Stimulated activated CD4-positive, alpha-beta T cell treated with anti-CD3 and anti-CD28 coated beads, Interleukin-1b, Interleukin-23, amount 100 ng/mL, for 24 hours (primary cell): Measurements from ENCODE around the gene LRMDA.

Source experiments
- DNase-seq, 4 experiments: peaks; one replicate each; pipeline ENCODE4 v3.0.0-alpha.2; 2020; ENCODE audit warnings: low read depth in 4 of 4, low spot score in 1 of 4

The LRMDA gene

DNA sequence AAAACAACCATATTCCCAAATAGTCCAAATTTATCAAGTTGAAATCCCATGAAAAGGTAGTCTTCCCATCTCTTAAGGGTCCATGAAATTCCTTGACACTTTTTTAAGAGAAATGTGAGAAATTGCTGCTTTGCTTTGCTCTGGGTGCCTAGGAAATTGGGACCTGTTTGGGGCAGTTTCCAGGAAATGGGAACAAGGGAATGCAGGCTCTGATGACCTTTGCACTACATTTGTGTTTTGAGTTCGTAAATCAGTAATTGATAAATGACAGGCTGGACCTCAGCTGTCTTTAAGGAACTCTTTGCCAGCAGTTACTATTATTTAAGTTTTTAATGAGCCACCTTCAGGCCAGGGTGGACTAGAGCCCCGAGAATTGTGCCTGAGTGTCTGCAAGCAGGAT lies 203.5 kb downstream of the LRMDA start:
- DNase-seq, result no peak

DNA sequence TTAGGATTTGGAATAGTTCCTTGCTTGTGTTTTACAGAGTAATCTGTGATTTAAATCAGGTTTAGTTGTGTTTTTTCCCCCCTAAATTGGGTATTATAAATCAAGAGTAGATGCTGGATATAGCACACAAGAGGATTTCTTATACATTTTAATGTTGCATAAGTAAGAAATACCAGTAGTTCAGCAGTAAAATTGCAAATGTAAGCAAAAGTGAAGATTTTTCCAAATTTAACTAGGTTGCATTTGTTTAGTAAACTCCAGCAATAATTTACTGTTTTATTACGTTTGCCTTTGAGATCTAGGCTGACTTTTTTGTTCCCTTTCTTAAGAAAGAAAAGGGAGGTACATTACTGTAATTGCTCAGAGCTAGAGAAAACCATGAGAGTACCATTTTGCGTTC lies 207.3 kb downstream of the LRMDA start:
- DNase-seq, result no peak

DNA sequence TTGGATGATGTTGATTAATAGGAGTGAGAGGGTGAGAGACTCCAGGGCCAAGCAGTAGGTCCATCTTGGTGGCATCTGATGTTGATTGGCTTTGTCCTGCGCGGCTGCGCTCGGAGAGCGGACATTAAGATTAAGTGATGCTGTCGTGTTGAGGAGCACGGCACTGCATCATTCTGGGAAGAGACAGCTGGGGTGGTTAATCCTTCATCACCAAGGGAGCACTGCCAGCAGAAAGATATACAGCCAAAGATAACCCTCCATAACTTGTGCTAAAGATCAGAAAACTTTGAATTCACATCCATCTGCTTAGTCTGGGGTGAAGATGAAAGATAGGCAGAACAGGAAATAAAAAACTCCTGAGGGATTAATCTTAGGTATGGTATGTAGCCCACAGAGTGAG lies 208.3 kb downstream of the LRMDA start:
- no peak for DNase-seq

DNA sequence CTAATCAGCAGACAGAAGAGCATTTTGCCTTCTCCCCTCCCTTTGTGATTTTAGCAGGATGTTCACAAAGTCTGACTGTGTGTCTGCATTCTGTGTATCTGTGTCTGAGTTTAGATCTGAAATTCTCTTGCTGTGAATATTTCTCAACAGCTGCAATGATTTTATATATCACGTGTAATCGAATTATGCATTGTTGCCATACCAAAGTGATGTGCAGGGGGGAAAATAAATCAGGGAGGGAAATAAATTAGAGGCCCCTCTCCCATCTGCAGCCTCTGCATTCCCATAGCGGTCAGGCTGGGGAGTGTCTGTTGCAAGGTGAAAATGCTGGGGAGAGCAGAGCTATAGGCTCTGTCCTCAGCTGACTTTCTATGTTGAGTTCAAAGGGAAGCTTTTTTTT lies 209.0 kb downstream of the LRMDA start:
- DNase-seq, result no peak

DNA sequence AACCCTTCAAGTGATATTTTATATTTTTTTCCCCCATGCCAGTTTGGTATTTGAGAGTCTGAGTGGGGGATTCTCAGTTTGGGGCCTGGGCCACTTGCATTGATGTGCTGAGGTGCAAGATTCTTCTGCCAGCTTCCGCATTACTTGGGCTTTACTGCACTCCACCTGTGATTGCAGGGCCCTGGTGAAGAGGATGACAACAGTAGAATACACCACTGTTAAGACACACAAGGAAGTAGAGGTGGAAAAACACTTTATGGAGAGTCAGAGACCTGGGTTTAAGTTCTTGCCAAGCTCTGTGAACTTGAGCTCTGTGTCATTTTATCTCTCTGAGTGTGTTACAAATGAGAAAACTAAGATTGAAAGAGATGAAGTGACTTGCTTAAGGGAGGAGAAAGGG lies 209.4 kb downstream of the LRMDA start:
- DNase-seq, result no peak

DNA sequence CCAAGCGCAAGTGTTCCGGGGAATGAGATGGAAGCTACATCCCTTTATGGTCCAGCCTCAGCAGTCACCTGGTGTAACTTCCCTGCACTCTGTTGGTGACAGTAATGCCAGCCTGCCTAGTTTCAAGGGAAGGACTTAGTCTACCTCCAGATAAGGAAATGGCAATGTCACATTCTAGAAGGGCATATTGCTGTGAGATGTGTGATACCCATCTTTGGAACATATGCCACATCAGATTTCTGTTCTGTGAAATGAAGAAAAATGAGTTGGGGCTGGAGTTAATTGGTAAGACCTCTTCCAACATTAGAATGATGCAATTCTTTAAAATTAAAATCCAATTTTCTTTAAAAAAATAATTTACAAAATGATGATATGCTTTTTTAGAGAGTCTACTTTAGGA lies 212.0 kb downstream of the LRMDA start:
- DNase-seq, result no peak

DNA sequence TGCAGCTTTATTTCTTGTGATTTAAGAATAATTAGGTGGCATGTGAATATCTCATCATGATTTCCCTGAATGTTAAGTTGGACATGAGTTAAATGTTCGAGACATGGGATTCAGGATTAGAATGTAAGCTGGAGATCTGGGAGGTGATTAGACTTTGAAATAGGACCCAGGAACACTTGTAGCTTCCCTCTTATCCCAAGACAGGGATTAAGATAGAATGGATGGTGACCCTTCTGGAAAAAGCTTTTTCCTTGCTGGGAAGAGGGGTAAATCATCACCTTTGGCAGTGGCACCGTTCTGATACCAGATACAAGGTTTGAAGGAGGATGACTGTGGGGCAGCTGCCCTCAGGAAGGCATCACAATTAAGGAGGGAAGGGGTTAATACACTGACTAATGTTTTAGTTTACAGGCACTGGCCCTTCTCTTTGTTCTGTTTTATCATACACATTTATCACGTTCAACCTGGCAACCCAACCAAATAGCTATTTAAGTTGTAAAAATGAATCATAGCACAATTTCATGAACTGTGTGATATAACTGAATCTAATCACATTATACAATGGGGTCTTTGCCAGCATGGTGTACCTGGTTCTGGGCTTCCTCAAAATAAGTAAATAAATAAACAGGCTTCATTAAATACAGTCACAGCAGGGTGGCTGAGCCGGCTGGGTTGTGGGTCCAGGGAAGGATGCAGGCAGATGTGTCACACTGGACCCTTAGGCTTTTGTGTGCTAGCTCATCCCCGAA lies 212.7 kb downstream of the LRMDA start:
- DNase-seq, result no peak

DNA sequence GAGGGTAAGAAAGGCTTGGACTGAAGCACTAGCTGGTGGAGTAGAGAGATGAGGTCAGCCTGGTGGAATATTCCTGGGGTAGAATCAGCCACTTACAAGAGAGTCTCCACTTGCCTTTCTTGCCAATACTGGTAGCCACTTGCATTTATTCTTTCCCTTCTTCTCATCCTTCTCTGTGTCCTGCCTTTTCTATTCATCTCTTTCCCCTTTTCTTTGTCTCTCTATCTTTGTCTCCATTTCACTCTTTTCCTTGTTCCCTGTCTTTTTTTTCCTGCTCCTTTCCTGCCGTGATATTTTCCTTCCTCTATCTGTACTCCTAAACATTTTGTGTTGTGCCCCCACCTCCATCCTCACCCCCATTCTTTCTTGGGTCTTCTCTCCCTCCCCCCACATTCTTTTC lies 214.3 kb downstream of the LRMDA start:
- DNase-seq, result no peak

DNA sequence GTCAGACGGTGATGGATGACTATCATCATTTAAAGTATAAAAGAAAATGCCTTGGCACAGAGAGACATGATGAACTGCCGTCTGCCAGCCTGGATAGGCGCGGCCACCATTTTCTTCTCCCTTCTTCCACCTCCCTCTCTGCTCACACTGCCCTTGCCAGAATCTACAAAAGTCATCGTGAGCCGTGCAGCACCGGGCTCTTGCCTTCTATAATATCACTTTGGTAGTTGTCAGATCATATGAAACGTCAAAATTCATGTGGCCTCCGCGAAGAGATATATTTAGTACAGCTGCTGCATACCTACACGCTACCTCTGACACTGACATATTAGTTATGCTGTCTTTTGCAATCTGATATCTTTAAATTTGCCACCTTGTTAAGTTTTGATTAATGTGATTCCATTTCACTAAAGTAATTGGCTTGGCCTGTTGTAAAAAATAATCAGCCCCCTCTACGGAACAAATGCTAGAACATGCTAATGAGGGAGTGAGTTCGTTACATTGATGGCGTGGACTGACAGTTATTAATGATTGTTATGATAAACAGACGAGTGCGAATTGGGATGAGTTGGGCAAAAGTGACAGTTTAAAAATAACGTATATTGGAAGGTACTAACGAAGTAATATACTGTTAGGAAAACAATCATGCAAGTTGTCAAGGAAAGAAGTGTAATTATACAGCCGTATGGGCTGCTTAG lies 214.9 kb downstream of the LRMDA start:
- DNase-seq, result no peak

DNA sequence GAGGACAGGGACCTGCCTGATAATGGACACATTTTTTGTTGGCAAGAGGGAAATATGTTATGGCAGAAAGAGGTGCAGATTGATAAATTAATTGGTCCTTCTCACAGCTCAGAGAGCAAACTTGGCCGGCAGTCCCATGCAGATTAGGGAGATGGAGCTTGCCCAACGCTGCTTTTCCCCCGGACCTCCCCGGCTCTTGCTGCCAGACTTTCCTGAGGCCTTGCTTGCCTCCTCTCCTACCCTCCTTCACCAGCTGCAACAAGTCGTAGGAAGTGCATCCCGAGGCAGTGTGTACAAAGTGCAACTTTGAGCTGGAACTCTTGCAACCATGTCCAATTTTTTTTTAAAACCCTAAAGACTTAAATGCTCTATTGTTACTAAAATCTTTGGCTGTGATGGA lies 215.5 kb downstream of the LRMDA start:
- no peak for DNase-seq

DNA sequence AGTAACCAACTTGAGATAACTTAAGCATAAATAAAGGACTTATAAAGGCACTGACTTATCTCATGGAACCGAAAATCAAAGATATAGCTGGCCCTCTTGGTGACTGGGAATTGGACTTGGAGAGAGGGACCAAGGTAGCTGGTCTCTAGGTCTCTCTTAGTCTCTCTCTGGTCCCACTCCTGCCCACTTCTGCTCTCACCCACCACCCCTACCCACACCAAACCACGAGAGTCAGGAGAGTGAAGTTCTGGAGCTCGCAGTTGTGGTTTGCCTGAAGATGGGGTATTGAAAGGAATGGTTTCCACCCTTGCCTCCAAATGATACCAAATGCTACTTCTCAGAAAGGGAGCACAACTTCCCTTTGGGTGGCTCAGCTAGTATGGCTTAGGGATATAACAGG lies 216.3 kb downstream of the LRMDA start:
- no peak for DNase-seq

DNA sequence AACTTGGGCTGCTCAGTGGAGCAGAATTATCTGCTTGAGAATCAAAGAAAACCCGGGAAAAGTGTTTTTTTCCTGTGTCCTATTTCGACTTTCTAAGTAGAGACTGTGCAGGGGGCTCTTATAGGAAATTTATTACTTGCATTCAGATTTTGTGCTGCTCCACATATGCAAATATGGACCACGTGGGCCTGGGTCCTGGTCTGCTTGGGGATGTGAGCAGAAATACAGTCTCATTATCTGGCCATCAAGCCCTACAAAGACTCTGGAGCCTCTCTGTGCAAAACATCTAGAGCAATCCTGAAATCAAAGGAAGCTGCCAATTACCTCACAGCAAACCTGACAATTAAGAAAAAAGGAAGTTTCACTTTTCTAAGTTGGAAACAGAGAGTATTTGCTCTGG lies 216.9 kb downstream of the LRMDA start:
- no peak for DNase-seq

DNA sequence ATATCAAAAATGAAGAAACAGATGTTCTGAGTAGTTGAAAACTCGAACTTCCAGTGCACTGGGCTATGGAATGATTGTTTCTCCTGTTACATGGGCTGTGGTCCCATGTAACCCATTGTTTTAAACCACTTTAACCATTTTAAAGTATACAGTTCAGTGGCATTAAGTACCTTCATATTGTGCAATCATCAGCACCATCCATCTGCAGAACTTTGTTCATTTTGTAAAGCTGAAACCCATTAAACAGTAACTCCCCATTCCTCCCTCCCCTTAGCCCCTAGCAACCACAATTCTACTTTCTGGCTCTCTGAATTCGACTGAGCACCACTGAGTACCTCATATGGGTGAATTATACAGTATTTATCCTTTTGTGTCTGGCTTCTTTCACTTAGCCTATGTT lies 217.4 kb downstream of the LRMDA start:
- DNase-seq, result no peak

DNA sequence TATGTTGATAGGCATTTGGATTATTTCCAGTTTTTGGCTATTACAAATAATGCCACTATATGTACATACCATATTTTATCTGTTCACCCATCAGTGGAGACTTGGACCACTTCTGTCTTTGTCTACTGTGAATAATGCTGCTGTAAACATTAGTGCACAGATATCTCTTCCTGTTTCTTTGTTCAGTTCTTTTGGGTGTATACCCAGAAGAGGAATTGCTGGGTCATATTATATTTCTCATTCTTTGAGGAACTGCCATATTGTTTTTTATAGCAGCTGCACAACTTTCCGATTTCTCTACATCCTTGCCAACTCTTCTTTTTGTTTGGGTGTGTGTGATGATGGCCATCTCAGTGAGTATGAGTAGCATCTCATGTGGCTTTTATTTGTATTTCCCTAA lies 218.0 kb downstream of the LRMDA start:
- DNase-seq, result no peak

DNA sequence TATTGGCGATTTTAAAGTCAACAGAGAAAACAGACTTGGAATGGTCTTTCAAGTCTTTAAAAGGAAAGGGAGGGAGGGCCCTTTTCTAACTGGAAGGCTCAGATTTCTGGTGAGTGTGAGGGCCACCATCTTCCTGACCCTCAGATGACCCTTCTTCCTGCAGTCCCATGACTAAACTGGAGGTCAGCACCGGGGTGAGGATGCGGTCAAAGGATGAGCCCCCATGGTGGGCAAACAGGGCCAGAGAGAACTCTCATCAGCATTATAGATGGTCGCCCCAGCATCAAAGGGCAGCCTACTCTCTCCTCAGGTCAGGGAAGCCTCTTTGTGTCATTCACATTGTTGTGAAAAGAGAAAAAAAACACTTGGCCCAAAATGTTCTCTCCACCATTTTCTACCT lies 219.2 kb downstream of the LRMDA start:
- DNase-seq, result no peak

DNA sequence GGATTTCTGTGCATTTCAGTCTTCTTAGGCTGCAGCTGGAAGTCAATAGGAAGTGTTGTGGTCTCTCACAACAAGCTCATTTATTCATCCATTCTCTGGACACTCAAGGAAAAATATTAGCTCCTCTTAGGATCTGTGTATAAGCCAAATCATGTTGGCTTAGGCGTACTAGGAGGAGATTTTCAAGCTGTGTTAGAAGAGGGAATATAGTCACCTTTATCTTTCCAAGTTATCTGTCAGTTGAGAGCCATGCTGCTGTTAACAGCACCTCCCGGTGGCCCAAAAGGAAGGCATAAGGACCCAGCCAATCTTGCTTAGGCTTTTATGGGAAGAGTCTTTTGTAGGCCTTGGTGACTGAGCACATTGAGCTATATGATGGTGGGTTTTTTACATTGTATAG lies 220.0 kb downstream of the LRMDA start:
- DNase-seq, result no peak

DNA sequence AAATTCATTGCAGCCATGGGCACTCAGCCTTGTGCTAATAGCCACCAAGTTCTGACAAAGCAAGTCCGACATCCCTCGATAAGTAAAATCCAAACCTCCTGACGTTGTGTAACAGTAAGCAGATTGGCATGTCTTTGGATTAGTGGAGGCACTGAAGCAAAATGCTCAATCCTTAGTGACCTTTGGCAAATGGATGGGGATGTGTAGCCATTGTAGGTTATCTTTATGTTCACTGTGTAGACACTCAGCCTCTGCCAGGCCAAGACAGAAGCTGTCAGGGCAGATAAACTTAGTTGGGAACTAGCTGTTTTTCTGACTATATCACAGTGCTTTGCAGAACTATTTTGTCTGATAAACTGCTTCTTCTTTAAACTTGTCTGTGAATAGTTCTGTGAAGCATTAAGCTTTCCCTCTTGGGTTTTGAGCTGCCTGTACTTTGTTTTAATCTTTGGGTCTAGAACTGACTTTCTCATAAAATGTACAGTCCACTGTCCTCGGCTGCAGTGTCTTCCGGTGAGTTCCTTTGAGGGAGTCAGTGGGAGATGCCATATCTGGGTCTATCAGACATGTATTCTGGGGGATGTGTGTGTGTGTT lies 220.8 kb downstream of the LRMDA start:
- DNase-seq, result no peak

DNA sequence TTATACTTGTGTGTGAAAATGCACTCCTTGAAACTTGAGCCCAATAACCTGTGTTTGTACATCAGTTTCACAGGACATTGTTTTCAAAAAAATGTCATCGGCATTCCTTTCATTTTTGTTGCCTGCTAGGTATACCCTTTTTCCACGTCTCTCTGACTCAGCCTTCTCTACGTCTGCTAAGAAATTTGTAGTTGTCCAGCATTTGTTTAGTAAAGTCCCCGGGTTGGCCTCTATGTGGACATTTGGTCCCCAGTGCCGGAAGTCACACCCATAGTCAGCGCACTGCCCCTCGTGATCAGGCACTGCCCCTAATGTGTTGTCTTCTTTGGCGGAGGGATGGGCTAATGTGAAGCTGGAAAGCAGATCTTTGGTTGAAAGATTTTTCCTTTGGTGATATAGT lies 222.3 kb downstream of the LRMDA start:
- DNase-seq, result no peak

DNA sequence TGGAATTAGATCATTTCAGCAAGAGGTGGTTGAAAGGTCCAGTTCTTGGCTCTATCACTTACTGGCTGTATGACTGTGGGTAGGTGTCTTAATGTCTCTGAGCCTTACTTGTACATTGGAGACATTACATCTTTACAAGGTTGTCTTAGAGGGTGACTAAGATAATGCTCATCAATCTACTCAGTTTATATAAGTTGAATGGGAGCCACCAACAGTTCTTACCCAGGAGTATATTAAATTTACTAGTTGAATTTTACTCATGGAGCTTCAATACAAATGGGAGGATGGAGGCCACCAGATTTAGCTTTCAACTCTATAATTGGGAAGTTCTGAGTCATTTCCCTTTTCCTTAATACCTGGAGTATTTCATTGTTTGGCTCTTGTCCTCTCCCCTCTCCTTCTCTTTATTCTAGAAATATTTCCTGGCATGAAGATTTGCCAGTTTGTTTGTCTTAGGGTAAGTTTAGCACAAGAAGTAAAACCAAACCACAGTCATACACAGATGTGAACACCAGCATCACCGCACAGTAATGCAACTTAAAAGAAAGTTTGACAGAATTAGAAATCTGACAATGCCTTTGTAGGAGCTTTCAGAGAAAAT lies 222.8 kb downstream of the LRMDA start:
- no peak for DNase-seq

DNA sequence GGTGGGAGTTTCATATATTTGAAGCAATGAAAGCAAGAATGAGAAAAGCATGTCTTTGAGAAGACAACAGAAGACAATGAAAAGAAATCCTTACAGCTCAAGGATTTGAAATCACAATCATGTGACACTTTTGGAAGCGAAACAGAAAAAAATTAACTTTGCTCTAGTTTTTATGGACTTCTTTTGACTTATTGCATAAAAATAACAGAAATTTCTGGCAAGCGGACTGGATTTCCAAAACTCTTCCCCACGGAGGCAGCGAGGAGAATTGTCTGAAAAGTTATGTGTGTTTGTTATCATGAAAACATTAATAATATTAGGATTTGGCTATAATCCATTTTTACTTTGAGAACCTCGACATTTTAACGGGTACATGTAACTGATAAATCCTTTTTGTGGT lies 223.3 kb downstream of the LRMDA start:
- DNase-seq, result no peak

DNA sequence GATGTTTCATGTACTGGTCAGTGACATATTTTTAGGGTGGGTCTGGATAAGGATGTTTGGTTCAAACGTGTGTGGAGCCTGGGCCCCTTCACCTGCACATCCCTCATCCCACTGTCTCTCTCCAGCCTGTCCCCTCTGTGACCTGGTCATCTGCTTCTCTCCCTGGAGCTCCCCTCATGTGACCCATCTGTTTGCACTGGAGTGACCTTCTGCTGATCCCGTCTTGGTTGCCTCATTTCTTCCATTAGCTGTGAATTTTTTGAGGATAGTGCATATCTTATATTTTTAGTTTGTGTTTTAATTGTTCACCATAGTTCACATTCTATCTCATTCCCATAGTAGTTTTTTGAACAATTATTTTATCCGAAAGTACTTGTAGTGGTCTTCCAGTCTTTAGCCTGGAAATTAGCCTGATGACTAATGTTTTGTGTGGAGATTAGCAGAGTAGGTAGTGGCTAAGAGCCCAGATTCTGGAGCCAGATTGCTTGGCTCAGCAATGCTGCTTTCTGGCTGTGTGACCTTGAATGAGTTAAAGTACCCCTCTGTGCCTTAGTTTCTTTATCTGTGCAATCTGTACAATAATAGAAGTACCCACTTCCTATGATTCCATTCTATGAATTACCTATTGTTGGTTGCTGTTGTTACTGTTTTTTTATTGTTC lies 224.5 kb downstream of the LRMDA start:
- no peak for DNase-seq

DNA sequence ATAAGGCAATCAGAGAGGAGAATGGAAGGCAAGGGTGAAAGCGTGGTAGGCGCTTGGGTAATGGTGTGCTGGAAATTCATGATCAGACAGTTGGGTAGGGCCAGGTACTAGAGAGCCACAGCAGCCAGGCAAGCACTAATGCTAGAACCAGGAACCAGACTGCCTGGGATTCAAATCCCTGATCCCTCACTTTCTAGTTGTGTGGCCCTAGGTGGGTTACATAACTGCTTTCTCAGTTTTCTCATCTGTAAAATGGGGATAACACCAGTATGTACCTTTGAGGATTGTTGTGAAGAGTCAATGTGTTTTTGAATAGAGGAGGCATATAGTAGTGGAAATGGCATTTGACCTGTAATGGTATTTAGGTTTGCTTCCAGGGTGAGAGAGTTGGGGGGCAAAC lies 225.9 kb downstream of the LRMDA start:
- DNase-seq, result no peak
